Glutamatergic neuron (in vitro differentiated cells): ENCODE measurements around the gene MINDY4. TPM values are rescaled to one million over a fixed set of nuclear protein-coding genes. Genes with fewer than 3 reads are reported as not detected.

ENCODE experiments used
- DNase-seq: peaks from one replicate; pipeline ENCODE4 v3.0.0; 2022
- H3K27ac Mint-ChIP-seq: one replicate; pipeline ENCODE4 v1.8.0; 2020; ENCODE audit warnings: mild to moderate bottlenecking, mixed read lengths, inconsistent platforms; ENCODE audit not compliant: unreplicated experiment
- H3K27me3 Mint-ChIP-seq: one replicate; pipeline ENCODE4 v1.8.0; 2020; ENCODE audit warnings: mild to moderate bottlenecking, moderate library complexity, mixed read lengths, inconsistent platforms; ENCODE audit not compliant: unreplicated experiment
- H3K36me3 Mint-ChIP-seq: one replicate; pipeline ENCODE4 v1.8.0; 2020; ENCODE audit warnings: mild to moderate bottlenecking, mixed read lengths, inconsistent platforms; ENCODE audit not compliant: unreplicated experiment
- H3K4me1 Mint-ChIP-seq: one replicate; pipeline ENCODE4 v1.8.0; 2020; ENCODE audit warnings: mild to moderate bottlenecking, low read depth, mixed read lengths, inconsistent platforms; ENCODE audit not compliant: unreplicated experiment
- H3K4me3 Mint-ChIP-seq: one replicate; pipeline ENCODE4 v1.8.0; 2020; ENCODE audit warnings: mild to moderate bottlenecking, mixed read lengths, inconsistent platforms; ENCODE audit not compliant: unreplicated experiment
- H3K9me3 Mint-ChIP-seq: one replicate; pipeline ENCODE4 v1.8.0; 2020; ENCODE audit warnings: mild to moderate bottlenecking, moderate library complexity, mixed read lengths, inconsistent platforms; ENCODE audit not compliant: unreplicated experiment
- CTCF ChIP-seq: fragments of 200-600 bp; sonication (generic); IDR thresholded peaks from one replicate; pipeline ENCODE4 v1.5.0; 2021; ENCODE audit not compliant: partially characterized antibody, unreplicated experiment
- total RNA-seq: library from RNA; stranded (reverse); fragmentation: NEBNext Ultra II Directional; extraction: Animal tissue kit (Norgen Biotek cat#: 25700); gene quantifications from one replicate; pipeline ENCODE4 v1.2.1, GENCODE V29; 2021; ENCODE audit not compliant: unreplicated experiment

The MINDY4 gene
- total RNA-seq, 1 donor from 2014 or later, result 2.3 TPM

GRCh38 chr7:30911133-30911532 lies 139.9 kb downstream of the MINDY4 start:
- no peak for DNase-seq
- TF ChIP-seq CTCF, result no peak
- Mint-ChIP-seq H3K27ac (no peak overlapping the region), H3K36me3 (no peaks in the 10 kb centered on the region), H3K4me3 (no peak overlapping the region), H3K4me1 (peaks cover 16% of the 10 kb centered on the region), H3K27me3 (peaks cover 8% of the 10 kb centered on the region), H3K9me3 (peaks cover 1% of the 10 kb centered on the region)

DNA sequence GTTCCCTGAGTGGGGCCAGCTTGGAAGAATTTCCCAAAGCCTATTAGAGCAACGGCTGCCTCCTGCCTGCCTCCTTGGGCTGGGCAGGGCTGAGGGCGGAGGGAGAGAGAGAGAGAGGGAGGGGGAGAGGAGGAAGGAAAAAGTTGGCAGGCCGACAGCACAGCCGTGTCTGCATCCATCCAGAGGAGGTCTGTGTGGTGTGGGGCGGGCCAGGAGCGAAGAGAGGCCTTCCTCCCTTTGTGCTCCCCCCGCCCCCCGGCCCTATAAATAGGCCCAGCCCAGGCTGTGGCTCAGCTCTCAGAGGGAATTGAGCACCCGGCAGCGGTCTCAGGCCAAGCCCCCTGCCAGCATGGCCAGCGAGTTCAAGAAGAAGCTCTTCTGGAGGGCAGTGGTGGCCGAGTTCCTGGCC lies 140.3 kb downstream of the MINDY4 start, which contains the start of gene AQP1:
Gene AQP1 (plus strand): TSS at position 293 of the 409 bp plus-strand sequence. CDS start 57 bp downstream, at position 350.
- H3K36me3 Mint-ChIP-seq, result no peaks in the 10 kb centered on the region
- H3K9me3 Mint-ChIP-seq, result peaks cover 1% of the 10 kb centered on the region
- no peak for TF ChIP-seq CTCF
- no peak for DNase-seq
- peaks cover 8% of the 10 kb centered on the region for H3K27me3 Mint-ChIP-seq
- H3K4me1 Mint-ChIP-seq, result peaks cover 16% of the 10 kb centered on the region
- no peak within 1 kb of the TSS for H3K4me3 Mint-ChIP-seq
- no peak within 1 kb of the TSS for H3K27ac Mint-ChIP-seq

DNA sequence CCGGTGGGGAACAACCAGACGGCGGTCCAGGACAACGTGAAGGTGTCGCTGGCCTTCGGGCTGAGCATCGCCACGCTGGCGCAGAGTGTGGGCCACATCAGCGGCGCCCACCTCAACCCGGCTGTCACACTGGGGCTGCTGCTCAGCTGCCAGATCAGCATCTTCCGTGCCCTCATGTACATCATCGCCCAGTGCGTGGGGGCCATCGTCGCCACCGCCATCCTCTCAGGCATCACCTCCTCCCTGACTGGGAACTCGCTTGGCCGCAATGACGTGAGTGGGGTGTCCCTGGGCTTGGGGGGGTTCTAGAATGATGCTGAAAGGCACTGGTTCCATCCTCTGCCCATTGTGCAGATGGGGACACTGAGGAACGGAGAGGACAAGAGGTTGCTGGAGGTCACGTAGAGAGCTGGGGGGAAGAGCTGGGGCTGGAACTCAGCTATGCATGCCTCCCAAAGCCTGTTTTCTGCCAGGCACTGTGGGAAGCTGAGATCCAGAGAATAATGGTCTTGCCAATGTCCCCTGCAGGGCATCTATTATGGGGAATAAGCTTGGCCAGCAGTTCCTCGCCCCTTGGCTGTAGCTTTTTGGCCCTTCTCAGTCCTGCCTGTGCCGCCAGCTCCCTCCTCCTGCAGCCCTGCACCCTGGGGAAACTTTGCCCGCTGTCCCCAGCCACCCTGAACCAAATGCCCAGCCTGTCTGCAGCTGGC lies 141.0 kb downstream of the MINDY4 start:
- peaks cover 1% of the 10 kb centered on the region for H3K9me3 Mint-ChIP-seq
- H3K27me3 Mint-ChIP-seq, result peaks cover 8% of the 10 kb centered on the region
- no peak for TF ChIP-seq CTCF
- DNase-seq, result no peak
- H3K36me3 Mint-ChIP-seq, result no peaks in the 10 kb centered on the region
- no peak overlapping the region for H3K4me3 Mint-ChIP-seq
- H3K4me1 Mint-ChIP-seq, result peaks cover 17% of the 10 kb centered on the region
- no peak overlapping the region for H3K27ac Mint-ChIP-seq

DNA sequence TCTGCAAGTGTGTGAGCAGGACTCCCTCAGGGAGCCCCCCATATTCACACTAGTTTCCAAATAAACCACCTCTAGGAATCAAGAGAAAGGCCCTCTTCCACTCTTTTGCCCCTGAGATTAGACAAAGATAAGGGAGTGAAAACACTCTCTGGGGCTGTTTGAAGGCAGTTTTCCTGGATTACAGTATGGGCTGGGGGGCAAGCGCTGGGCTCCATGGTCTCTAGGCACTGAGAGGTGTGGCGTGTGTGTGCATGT lies 141.4 kb downstream of the MINDY4 start:
- peaks cover 2% of the 10 kb centered on the region for H3K9me3 Mint-ChIP-seq
- peak overlapping the region; percentile 24 for H3K27ac Mint-ChIP-seq
- TF ChIP-seq CTCF, result no peak
- no peak overlapping the region for H3K4me3 Mint-ChIP-seq
- peaks cover 8% of the 10 kb centered on the region for H3K27me3 Mint-ChIP-seq
- no peaks in the 10 kb centered on the region for H3K36me3 Mint-ChIP-seq
- DNase-seq, result no peak
- peaks cover 17% of the 10 kb centered on the region for H3K4me1 Mint-ChIP-seq

GRCh38 chr7:30912986-30913811 lies 142.0 kb downstream of the MINDY4 start:
- peaks cover 17% of the 10 kb centered on the region for H3K4me1 Mint-ChIP-seq
- peaks cover 3% of the 10 kb centered on the region for H3K9me3 Mint-ChIP-seq
- no peaks in the 10 kb centered on the region for H3K36me3 Mint-ChIP-seq
- H3K27ac Mint-ChIP-seq, result peak overlapping the region; percentile 24
- TF ChIP-seq CTCF, result no peak
- H3K27me3 Mint-ChIP-seq, result peaks cover 8% of the 10 kb centered on the region
- H3K4me3 Mint-ChIP-seq, result no peak overlapping the region
- DNase-seq, result no peak
